Stimulated activated CD8-positive, alpha-beta memory T cell treated with anti-CD3 and anti-CD28 coated beads, Interleukin-15, amount 100 ng/mL, for 4 hours (primary cell): ENCODE measurements around the gene ADCY2.

Experiments
- DNase-seq, 2 donors: peaks; one replicate each; pipeline ENCODE4 v3.0.0-alpha.2; 2020; ENCODE audit warnings: low read depth in 2 of 2

The ADCY2 gene

DNA sequence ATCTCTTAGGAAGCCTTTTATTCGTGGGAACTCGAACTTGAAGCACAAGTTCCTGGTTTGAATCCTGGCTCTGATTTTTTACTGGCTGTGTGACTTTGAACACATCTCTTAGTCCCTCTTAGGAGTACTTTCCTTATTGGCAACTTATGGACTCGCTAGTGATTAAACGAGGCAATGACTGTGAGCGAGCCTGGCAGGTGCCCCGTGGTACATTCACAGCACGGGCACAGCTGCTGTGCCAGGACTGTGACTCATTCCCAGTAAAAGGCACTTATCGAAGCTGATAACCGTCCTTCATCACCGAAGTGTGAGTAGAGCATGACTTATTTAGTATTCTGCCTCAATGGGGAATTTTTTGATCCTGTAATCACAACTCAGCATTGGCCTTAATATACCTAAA, 432.3 kb downstream of the ADCY2 start:
- DNase-seq: no peak

DNA sequence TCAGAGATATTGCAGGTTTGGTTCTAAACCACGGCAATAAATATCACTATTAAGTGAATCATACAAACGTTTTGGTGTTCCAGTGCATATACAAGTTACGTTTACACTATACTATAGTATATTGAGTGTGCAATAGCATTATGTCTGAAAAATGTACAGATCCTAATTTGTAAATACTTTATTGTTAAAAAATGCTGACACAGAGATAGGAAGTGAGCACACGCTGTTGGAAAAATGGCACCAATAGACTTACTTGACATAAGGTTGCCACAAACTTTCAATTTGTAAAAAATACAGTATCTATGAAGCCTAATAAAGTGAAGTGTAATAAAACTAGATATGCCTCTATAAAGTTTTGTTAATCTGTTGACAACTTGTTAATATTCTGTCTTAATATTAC, 439.0 kb downstream of the ADCY2 start:
- no peak for DNase-seq

DNA sequence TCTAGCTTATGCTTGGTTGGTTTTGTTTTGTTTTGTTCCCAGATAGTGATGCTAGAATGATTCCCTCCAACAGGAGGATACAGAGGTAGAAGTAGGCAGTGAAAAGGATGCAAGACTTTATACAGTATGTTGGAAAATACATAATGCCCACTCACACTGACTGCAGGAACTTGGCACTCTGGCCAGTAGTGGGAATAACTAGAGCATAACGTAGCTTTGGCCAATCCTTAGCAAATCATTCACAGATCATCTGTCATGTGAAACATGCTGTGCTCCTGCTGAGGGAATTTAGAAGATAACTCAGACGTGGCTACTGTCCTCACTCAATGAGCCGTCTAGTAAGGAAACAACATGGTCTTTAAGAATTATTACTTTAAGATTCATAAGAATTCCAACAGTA, 441.5 kb downstream of the ADCY2 start:
- DNase-seq: no peak

DNA sequence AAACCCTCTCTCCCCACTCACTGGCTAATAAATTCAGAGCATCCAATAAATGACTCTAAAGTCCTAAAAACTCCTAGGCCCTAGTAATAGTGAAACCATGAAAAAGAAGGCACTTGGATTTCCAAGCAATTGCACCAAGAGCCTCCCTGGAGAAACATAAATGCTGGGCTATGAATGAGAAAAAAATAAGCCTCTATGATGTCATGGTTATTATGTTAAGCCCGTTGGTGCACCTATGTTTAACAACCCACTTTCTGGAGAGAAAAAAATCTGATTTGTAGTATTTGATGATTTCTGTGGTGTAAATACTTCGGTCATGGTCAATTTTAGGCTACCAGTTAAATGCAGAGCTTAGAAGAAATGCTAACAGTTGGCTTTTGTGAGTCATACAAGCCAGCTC, 446.6 kb downstream of the ADCY2 start:
- DNase-seq: no peak

DNA sequence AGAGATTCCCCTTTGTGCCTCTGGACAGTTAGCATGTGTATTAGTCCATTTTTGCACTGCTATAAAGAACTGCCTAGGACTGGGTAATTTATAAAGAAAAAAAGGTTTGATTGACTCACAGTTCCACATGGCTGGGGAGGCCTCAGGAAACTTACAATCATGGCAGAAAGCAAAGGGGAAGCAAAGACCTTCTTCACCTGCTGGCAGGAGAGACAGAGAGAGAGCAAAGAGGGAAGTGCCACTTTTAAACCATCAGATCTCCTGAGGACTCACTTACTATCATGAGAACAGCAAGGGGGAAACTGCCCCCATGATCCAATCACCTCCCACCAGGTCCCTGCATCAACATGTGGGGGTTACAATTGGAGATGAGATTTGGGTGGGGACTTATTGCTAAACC, 449.0 kb downstream of the ADCY2 start:
- DNase-seq: no peak

DNA sequence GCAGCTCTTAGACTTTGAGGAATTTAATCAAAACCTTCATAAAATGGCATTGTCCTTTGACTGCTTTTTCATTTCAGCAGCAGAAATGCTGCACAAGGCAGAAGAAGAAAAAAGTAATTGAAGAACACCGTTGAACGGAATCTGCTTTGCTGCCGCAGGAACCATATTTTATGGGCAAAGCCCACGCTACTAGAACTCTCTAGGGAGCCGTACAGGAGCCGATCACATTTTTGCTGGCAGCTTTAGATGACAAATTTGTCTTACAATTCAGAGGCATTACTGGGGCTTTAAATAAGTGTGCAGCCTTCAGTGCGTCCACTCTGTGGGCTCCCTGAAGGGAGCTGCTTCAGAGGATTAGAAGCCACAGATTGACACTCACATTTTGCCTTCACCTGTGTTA, 449.6 kb downstream of the ADCY2 start:
- no peak for DNase-seq

DNA sequence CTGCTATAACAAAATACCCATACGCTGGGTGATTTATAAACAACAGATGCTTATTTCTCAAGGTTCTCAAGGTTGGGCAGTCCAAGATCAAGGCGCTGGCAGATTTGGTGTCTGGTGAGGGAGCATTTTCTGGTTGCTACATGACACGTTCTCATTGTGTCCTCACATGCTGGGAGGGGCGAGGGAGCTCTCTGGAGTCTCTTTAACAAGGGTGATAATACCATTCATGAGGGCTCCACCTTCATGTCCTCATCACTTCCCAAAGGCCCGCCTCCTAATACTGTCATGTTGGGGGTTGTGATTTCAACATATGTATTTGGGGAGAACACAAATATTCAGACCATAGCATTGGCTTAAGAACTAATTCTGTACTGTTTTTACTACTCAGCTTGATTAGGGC, 450.4 kb downstream of the ADCY2 start:
- DNase-seq: no peak

DNA sequence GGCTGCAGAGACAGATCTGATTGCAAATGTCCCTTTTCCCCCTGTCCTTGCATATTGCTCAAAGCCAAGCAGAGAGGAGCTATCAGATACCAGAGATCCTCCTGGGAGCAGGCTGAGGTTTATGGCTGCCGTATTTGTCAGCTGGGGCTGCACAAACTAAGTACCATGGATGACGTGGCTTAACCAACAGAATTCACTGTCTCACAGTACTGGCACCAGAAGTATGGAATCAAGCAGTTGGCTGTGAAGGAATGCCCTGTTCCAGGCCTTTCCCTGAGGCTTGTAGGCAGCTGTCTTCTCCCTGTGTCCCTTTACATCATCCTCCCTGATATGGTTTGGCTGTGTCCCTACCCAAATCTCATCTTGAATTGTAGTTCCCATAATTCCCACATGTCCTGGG, 452.4 kb downstream of the ADCY2 start:
- no peak for DNase-seq

DNA sequence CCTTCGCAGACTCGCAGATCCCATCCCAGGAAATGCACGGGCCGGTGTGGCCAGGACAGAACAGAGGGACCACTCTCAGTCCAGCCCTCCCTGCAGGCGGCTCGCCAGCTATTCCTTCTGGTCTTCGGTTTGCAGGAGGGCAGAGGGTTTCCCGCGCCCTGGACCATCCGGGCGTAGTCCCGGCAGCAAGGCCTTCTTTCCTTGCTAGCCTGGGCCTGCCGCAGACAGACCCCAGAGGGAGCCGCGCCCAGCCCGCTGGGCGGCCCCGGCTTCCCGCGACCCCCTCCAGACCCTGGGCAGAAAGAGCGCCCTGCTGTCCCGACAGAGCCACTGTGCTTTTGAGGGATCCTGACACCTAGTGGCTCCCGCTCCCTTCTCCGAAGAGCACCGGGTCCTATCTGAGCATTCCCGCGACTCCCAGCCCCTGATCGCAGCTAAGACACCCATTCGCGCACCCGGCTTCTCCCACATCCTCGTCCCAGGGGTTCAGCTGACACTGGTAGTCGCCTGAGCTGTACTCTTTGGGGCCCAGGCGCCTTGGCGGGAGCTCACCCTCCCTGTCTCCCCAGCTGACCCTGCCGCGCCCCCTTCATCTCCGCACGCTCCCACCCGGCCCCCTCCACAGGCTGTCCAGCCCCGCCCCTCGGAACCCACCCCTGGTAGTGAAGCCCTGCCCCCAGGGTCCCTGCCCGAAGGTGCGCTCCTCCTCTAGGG, 453.9 kb downstream of the ADCY2 start:
- no peak for DNase-seq

DNA sequence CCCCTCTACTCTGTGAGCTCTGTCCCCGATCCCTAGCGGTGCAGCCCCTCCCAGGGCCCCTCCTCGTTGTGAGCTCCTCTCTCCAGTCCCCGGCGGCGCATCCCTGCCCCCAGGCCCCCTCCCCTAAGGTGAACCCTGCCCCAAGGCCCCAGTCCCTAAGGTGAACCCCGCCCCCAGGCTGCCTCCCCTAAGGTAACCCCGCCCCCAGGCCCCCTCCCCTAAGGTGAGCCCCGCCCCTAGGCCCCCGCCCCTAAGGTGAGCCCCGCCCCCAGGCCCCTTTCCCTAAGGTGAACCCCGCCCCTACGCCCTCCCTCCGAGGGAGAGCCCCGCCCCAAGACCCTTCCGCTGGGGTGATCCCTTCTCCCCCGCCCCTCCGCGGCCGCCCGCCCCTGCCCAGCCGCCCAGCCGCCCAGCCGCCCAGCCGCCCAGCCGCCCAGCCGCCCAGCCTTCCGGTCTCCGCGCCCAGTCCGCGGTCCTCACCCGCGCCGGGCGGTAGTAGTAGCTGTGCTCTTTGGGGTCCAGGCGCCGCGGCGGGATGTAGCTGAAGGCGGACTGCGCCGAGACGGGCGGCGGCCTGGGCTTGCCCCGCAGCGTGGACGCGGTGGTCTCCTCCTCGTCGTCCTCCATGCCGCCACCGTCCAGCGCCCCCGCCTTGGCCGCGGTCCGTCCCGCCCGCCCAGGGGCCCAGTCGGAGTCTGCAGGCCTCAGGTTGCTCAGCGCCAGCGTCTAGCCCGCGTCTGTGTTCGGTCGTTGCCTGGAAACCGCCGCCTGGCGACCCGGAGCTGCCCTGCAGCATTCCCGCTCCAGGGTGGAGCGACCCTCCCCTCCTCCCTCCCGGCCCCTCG, 454.7 kb downstream of the ADCY2 start, which contains the start of gene CFAP90:
TSS of gene CFAP90 (minus strand) at position 739 of the 845 bp plus-strand sequence. CDS start at position 627, 112 bp downstream.
- no peak for DNase-seq

DNA sequence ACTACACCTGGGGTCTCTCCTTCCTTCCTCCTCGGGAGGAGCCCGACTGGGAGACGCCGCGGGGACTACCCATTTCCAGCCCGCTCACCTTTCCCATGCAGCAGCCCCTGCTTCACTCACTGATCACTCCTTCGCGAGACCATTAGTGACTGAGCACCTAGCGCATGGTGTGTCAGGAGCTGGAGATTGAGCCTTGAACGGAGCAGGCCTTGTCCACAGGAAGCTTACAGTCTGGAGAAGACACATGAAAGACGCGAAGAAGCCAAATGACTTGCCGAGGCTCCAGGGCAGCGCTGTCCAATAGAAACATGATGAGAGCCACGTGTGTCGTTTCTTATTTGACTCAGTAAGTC, 455.3 kb downstream of the ADCY2 start:
- no peak for DNase-seq

DNA sequence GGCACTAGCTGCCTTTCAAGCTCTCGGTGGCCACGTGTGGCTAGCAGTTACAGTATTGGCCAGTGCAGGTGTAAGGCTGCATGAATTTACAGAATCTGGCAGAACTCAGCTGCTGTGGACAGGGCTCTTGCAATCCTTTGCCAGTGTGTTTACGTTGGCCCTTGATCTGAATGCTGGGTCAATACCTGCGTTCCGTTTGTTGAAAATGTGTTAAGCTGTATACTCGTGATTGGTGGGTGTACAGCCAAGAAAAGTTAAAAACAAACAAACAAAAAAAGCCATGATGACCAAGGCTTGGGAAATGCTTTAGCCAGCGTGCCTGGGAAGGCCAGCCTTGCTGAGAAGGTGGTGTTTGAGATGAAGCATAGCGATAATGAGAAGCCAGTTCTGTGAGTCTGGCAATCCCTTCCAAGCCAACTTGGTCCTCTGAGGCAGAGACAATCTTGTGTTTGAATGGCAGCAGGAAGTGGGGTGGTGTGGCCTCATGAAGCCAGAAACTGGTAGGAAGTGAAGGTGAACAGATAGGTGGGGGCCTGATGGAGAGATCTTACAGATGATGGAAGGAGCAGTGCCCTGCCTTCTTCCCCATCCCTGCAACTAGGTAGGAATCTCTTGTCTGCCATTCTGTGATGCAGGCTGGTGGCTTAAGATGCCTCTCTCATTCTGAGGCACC, 455.8 kb downstream of the ADCY2 start:
- DNase-seq: no peak

DNA sequence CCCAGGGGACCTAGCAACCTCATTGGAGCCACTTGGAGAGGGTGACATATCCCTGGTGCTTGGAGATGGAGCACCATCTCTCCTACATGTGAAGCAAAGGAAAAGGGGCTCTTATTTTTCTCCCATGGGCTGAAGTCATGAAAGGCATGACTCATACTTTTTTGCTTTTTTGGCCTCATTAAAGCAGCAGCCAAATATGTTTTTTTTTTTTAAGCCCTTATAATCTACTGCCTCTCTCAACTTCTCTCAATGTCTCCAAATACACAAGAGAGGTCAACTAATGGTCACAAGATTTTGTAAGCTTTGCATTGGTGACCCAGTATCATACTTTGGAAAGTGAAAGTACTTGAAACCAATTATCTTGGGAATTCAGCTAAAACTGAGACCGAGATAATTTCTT, 456.6 kb downstream of the ADCY2 start:
- no peak for DNase-seq

DNA sequence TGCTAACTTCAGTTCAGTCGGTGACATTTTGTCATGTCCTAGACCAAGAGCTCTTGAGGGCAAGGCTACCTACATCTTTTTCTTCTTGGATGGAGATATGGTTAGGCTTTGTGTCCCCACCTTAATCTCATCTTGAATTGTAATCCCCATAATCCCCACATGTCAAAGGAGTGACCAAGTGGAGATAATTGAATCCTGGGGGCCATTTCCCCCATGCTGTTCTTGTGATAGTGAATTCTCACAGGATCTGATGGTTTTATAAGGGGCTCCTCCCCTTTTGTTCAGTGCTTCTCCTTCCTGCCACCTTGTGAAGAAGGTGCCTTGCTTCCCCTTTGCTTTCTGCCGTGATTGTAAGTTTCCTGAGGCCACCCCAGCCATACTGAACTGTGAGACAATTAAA, 457.1 kb downstream of the ADCY2 start:
- DNase-seq: no peak

DNA sequence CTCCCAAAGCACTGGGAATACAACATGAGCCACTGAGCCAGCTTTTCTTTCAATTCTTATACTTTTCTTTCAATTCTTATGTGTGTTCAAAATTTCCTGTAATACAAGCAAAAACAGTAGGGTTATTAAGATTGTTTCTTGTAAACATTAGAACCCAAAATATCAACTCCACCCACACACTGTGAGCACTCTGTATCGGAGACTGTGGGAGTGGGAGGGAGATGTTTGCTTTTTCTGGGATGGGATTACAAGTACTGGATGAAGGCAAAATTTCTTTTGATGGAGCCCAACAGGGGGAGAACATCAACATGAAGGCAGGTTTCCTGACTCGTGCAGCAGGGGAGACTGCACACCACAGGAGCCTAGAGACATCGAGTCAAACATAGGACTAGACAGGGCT, 459.7 kb downstream of the ADCY2 start:
- DNase-seq: no peak

DNA sequence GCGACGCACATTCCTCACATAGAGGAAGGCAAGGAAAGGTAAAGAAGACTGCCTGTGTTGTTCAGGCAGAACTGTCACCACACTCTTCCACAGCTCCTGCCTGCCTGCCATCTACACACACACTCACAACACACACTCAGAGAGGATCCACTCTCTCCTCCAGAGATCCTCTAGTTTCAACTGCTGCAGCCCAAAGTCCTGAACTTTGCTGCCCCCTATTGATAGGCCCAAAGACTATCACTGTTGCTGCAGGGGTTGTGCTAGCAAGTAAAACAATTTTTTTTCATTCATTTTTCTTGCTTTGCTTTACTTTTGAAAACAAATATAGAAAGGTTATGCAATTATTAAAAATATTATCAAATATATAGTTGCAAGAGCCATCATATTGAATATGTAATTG, 460.9 kb downstream of the ADCY2 start:
- DNase-seq: no peak

DNA sequence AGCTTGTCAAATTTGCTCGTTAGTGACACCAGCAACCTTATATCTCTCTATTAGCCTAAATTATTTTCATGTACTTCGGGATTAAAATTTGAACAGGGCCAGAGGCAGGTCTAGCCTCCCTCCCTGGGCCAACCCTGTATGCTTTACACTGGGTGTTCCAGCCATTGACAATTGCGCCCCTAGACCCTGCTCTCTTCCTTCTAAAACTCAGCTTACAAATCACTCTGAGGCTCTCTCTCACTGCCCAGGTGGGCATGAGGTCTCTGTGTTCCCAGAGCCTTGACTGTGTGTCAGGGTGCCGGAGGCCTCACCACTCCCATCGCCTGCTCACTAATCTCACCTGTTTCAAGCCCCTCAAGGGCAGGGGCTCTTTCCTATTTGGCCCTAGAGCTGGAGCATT, 461.4 kb downstream of the ADCY2 start:
- no peak for DNase-seq

DNA sequence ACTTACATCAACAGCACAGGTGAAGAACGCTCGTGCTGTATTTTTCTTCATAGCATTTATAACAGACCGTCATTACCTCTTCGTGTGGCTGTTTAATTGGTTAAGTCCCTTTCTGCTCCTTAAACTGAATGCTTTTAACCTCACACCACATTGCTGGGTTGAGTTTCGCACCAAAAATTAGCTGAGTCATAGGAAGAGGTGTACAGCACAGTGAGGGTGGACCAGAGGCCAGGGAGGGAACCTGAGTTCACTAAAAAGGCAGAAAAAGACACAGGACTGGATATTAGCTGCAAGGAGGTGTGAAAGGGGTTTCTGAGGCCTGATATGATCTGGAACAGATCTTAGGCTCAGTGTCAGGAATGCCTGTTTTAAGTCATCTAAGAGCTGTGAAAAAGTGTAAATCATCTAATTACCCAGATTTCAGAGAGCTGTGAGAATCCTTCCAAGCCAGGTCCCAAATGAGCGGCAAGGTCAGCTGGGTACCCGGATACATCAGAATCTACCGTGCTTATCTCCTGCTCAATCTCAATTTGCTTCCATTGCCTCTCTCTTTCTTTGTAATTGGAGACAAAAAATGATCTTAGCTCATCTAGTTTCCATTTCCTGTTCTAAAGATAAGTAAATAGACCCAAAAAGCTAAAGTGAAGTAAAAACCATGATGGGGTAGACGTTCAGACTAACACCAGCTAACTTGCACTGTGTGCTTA, 462.1 kb downstream of the ADCY2 start:
- no peak for DNase-seq

DNA sequence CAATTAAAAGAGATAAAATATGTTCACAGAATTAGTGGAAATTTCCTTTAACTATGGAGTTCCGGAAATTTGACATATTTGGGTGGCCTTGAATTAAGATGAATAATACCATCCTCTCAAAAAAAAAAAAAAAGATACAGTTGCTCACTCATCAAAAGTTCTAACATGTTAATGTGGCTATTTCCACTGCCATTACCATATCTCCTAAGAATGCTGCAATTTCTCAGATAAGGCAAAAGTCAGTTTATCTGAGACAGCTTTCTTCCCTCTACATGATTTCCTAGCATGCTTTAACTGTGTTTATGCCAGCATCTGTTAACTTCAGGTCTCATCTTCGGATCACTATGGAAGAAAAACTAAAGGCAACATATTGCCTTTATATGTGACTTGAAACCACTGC, 470.3 kb downstream of the ADCY2 start:
- DNase-seq: no peak

DNA sequence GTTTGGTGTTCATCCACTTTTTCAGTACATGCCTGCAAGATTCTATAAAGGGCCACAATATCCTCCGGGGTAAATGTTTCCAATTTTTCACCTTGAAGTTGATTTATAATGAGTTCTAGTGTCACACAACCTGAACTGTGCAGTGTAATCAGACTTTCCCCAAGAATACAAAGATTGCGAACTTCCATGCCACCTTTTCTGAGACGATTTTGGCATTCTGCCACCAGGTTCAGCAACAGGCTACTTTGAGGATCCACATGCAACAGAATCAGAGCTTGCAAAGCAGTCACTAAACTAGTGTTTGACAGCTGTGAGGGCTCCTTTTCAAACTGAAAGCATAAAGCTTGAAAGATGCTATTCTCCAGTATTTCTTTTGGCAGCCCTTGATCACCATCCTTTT, 471.3 kb downstream of the ADCY2 start:
- no peak for DNase-seq

DNA sequence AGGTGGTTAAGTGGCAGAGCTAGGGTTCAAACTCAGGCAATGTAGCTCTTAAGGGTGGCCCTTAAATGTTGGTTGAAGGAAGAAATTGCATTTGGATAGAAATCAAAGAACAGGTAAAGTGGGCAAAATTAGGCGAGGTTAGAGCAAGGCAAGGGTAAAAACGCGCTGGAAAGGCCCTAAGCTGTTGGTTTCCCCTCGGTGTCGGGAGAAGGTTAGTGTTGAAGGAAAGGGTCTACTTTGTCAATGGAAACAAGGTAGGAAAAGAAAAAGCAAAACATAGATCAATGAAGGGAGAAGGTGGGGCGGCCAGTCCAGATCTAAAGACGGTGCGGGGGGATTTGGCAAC, 472.5 kb downstream of the ADCY2 start:
- no peak for DNase-seq

DNA sequence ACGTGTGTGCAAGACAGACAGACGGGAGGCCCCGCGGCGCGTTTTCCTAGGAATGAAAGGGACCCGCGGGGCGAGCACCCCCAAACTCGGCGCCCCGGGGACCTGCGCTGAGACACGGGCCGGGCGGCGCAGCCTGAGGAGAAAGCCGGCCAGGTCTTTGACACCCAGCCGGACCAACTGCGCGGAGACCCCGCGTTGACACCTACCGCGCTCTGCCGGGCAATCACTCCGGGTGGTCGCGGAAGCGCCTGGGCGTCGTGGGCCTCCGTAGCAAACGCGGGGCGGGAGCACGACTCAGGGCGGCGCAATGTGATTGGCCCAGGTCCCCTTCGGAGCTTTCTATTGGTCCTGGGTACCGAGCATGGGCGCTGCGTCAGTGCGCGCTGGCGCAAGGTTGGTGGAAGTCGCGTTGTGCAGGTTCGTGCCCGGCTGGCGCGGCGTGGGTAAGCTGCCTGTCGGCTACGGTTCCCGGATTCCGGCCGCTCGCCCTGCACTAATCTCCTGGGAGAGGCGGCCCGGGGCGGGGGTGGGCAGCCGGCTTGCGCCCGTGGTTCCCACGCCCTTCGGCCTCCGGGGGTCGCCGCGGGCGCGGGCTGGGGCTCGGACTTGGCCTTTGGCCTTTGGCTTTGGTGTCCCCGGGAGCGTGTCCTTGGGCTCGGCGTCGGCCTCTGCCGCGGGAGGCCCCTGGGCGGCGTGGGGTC, 473.0 kb downstream of the ADCY2 start, which contains the start of the genes FASTKD3 and MTRR:
TSS of gene FASTKD3 (minus strand) at position 259 of the 701 bp plus-strand sequence. CDS start 948 bp downstream, outside the sequence.
TSS of gene MTRR (plus strand) at position 376 of the 701 bp plus-strand sequence. CDS start 1,647 bp downstream, outside the sequence.
- peak; percentile 75 to 81 for DNase-seq
